ELF-1 (cell line): ENCODE measurements around the gene PLVAP.

ENCODE experiments used
- DNase-seq: peaks from one replicate; pipeline ENCODE4 v3.0.0-alpha.2; 2016; ENCODE audit warnings: low read depth, low spot score

The PLVAP gene

GRCh38 chr19:17376935-17377600, at the start of gene PLVAP:
Gene PLVAP, minus strand, starts transcription at chr19:17377342. Its CDS starts 54 bp downstream, at chr19:17377288.
- no peak for DNase-seq

GRCh38 chr19:17424743-17425365, 47.7 kb upstream of the PLVAP start:
- peak; percentile 88 for DNase-seq

DNA sequence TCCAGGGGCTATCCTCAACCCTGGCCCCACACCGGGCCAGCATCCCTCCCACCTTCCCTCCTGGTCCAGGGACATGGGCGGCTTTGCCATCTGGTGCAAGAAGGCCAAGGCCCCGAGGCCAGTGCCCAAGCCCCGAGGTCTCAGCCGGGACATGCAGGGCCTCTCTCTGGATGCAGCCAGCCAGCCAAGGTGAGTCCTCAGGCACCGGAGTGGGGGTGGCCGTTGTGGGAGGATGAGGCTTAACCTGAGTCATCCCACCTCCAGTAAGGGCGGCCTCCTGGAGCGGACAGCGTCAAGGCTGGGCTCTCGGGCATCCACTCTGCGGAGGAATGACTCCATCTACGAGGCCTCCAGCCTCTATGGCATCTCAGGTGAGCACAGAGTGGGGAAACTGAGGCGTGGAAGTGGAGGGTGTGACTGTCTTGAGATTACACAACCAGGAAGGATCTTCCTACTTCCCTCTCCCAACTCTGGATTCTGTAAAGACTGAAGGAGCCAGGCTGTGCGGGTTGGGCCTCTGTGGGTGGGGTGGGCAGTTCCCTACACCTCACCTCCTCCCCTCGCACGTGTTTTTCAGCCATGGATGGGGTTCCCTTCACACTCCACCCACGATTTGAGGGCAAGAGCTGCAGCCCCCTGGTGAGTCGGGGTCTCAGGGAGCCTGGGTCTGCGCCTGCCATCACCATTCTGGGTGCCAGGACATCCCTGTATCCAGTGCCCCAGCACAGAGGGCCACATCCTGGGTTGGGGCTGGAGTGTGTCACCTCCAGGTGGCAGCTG, 46.5 kb upstream of the PLVAP start:
- no peak for DNase-seq

DNA sequence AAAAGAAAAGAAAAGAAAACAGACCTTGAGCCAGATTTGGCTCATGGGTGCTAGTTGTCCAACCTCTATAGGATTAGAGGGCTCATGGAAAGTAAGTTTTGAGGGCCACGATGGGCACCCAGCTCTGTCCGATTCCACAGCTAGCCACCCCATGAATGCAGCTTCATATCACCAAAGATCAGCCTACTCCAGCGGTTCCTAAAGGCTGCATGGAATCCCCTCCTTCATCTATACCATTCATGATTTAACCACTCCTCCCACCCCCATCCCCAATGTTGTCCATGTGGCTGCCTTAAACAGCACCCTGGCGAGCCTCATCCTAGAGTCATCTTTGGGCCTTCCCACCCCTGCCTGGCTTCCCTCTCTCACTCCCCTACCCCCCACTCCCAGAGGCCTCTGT, 44.8 kb upstream of the PLVAP start:
- DNase-seq = no peak

DNA sequence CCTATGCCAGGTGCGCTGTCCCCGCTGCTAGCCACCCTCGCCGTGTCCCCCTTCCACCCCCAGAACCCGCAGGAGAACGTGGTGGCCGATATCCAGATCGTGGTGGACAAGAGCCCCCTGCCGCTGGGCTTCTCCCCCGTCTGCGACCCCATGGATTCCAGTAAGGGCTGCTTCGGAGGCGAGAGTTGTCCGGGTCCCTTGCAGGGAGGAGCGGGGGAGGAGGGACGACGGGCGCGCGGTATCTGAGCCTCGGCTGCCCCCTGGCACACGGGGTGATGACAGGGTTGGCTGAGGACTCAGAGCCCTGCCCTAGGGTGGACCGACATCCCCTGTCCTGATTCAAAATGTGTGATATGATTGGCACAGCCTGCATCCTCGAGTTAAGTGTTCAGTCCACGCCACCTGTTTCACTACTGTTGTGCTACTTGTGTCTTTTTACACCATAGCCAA, 43.4 kb upstream of the PLVAP start:
- DNase-seq = peak; percentile 61

DNA sequence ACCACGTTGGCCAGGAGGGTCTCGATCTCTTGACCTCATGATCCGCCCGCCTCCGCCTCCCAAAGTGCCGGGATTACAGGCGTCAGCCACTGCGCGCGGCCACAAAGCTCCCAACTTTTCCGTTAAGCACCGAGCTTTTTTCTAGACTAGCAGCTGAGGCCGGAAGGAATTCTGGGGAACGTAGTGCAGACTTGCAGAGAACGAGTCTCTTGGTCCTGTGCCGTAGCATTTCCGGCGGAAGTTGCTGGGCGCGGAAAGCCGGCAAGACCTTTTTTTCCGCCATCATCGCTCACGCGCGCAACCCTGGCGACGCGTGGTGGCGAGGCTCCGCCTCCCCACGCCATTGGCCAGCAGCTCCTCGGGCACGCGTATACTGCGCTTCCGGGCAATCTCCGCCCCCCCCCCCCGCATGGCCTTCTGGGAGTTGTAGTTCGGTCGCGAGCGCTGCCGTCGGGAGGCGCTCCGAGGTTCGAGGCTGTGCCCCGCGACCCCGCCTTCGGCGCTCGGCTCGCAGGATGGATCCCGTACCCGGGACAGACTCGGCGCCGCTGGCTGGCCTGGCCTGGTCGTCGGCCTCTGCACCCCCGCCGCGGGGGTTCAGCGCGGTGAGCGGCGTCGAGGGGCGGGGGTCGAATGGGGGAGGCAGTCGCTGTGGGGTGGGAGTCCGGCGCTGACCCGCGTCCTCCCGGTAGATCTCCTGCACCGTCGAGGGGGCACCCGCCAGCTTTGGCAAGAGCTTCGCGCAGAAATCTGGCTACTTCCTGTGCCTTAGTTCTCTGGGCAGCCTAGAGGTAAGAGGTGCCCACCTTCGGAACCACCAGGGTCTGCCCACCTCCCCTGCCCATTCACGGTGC, 42.7 kb upstream of the PLVAP start, which contains the start of gene MVB12A:
Gene MVB12A, plus strand, starts transcription at position 427 of the 854 bp plus-strand sequence. Its CDS starts 89 bp downstream, at position 516.
- DNase-seq = peak; percentile 99

- no peak for DNase-seq
Measured at GRCh38 chr19:17419154-17419620, 42.0 kb upstream of the PLVAP start.

- no peak for DNase-seq
Measured at GRCh38 chr19:17418710-17419109, 41.6 kb upstream of the PLVAP start.

DNA sequence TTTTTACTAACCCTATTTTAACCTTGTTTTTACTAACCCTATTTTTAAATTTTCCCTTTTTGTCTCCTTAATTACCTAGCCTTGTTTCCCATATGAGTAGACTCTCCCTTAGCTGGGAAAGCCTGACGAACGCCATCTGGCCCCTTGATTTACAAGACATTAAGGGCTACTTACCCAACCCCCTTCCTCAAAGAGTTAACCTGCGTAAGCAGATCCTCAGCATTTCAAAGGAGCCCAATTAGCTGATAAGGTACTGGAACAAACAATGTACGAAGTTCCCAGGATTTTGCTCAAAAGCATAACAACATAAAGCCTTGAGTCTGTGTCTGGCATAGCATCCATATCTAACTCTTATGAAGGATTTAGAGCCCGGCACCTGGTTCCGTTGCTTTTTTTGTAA, 38.0 kb upstream of the PLVAP start:
- peak; percentile 84 for DNase-seq

DNA sequence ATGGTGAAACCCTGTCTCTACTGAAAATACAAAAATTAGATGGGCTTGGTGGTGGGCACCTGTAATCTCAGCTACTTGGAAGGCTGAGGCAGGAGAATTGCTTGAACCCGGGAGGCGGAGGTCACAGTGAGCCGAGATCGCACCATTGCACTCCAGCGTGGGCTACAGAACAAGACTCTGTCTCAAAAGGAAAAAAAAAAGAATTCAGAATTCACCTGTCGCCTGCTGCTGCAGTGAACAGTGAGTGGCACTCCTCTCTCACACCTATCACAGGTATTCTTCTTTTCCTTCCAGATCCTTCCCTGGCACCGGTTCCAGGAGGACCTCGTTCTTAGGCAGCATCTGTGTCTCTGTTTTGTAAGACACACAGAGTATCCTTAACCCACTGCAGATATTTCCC, 37.0 kb upstream of the PLVAP start:
- no peak for DNase-seq

GRCh38 chr19:17411801-17412200, 34.7 kb upstream of the PLVAP start:
- peak; percentile 80 for DNase-seq

- DNase-seq = no peak
Measured at GRCh38 chr19:17409990-17410389, 32.8 kb upstream of the PLVAP start.

- no peak for DNase-seq
Measured at GRCh38 chr19:17406887-17407196, 29.7 kb upstream of the PLVAP start.

GRCh38 chr19:17406046-17406886, 29.1 kb upstream of the PLVAP start:
- no peak for DNase-seq

GRCh38 chr19:17405250-17406045, 28.3 kb upstream of the PLVAP start, which contains the start of gene BST2:
Gene BST2, minus strand, starts transcription at chr19:17405630. Its CDS starts 55 bp downstream, at chr19:17405575.
- peak; percentile 74 for DNase-seq

DNA sequence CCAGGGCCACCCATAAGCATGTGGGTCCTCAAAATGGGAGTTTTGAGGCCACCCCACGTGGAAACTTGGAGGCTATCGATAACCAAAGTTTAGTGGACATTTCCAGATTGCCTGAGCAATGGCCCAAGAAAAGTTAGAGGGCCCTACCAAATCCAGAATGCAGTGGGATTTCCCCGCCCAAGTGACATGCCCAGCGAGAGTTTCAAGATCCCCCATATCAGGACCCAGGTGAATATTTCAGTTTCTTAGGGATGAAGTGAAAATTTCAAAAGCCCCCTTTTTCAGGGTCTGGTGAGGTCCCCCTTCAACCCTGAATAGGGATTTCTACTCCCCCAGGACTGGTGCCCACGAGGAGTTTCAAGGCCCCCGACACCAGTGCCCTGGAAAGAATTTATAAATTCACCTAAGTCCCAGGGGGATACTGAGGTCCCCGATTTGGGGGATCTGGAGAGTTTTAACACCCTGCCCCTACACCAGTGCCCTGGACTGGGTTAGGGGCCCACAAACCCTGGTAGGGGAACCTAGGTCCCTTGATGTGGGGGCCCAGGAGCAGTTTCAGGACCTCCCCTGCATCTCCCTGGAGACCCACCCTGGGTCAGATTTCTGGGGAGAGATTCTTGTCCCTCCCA, 27.6 kb upstream of the PLVAP start:
- no peak for DNase-seq

DNA sequence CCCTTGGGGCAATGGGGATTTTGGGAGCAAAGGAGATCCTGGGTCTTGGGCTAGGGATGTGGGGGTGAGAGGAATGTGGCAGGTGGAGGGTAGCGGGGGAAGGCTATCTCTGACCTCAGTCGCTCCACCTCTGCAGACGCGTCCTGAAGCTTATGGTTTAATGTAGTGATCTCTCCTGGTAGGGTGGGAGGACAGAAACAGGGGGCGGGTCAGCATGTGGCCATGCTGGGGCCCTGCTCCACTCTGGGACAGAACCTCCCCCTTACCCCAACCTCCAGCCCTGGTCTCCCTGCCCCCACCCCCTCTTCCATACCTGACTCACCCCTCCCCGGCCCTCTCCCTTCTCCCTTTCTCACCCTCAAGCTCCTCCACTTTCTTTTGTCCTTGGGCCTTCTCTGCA, 26.9 kb upstream of the PLVAP start:
- no peak for DNase-seq

DNA sequence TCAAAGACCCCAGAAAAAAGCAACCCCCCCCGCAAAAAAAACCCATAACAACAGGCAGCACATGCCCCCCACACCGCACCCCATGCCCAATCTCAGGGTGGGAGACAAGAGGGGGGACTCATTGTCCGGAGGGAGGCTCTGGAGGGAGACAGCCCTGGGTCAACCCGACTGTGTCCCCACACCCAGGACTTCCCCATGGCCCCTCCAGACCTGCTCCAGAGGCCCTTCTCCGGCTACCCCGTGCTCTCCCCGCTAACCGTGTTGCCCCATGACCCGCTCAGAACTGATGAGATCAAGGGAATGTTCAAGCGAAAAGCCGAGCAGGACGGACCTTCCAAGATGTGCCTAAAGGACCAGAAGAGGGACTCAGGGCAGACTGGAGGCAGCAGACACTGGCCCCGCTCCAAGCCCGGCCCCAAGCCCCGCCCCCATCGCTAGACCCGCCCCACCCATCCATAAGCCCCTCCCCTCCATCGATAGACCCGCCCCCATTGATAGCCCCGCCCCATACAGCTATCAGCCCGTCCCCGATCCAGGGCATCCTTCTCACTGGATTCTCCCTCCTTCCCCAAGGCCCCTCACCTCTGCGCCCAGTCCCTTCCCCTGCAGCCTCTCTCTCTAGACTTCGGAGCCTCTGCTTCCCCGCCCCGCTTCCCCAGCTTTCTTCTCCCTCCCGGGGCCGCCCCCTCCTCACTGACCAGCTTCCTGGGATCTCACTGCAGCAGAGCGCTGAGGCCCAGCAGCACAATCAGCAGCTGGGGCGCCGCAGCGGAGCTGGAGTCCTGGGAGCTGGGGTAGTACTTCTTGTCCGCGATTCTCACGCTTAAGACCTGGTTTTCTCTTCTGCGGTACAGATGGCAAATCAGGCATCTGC, 26.1 kb upstream of the PLVAP start:
- peak; percentile 75 for DNase-seq
